HEK293T (cell line): ENCODE measurements around the gene NHLH1.

Source experiments
- CTCF ChIA-PET: fragments of 350-600 bp; formaldehyde crosslinking; extraction: SDS; loops from one replicate; lab custom pipeline; 2021; ENCODE audit warnings: antibody characterized with exemption, inconsistent platforms; lab: Yijun Ruan, JAX
- POLR2A ChIA-PET: fragments of 350-600 bp; formaldehyde crosslinking; extraction: SDS; loops from one replicate; lab custom pipeline; 2020; ENCODE audit warnings: antibody characterized with exemption, inconsistent platforms; lab: Yijun Ruan, JAX
- DNase-seq: peaks from one replicate; pipeline ENCODE4 v3.0.0; 2012; ENCODE audit warnings: mixed read lengths; ENCODE audit errors: extremely low spot score
- ARNT ChIP-seq: fragments of 450-650 bp; IDR thresholded peaks from 2 replicates; pipeline ENCODE4 v1.6.1; 2017; ENCODE audit warnings: mild to moderate bottlenecking
- BHLHE40 ChIP-seq: fragments of 450-650 bp; IDR thresholded peaks from 2 replicates; pipeline ENCODE4 v1.6.1; 2016; ENCODE audit warnings: mild to moderate bottlenecking, moderate library complexity, borderline replicate concordance
- CTBP1 ChIP-seq: fragments of 450-650 bp; IDR thresholded peaks from 2 replicates; pipeline ENCODE4 v1.6.1; 2016; ENCODE audit warnings: borderline replicate concordance
- ELF4 ChIP-seq: fragments of 450-650 bp; IDR thresholded peaks from 2 replicates; pipeline ENCODE4 v1.6.1; 2017; ENCODE audit warnings: antibody characterized with exemption
- FOXA1 ChIP-seq: fragments of 450-650 bp; IDR thresholded peaks from 2 replicates; pipeline ENCODE4 v1.6.1; 2016; ENCODE audit warnings: mild to moderate bottlenecking
- FOXK2 ChIP-seq: fragments of 450-650 bp; IDR thresholded peaks from 2 replicates; pipeline ENCODE4 v1.6.1; 2016; ENCODE audit warnings: mild to moderate bottlenecking
- FOXM1 ChIP-seq: fragments of 450-650 bp; IDR thresholded peaks from 2 replicates; pipeline ENCODE4 v1.6.1; 2017; ENCODE audit warnings: mild to moderate bottlenecking, borderline replicate concordance
- HDGF ChIP-seq: fragments of 450-650 bp; IDR thresholded peaks from 2 replicates; pipeline ENCODE4 v1.6.1; 2017; ENCODE audit warnings: antibody characterized with exemption, borderline replicate concordance
- L3MBTL2 ChIP-seq: fragments of 450-650 bp; conservative IDR thresholded peaks from 2 replicates; pipeline ENCODE4 v1.6.1; 2016; ENCODE audit warnings: mild to moderate bottlenecking
- LEF1 ChIP-seq: fragments of 450-650 bp; IDR thresholded peaks from 2 replicates; pipeline ENCODE4 v1.6.1; 2017; ENCODE audit warnings: mild to moderate bottlenecking, borderline replicate concordance
- NFRKB ChIP-seq: fragments of 450-650 bp; IDR thresholded peaks from 2 replicates; pipeline ENCODE4 v1.6.1; 2016; ENCODE audit warnings: mild to moderate bottlenecking, moderate library complexity
- SP1 ChIP-seq: fragments of 450-650 bp; IDR thresholded peaks from 2 replicates; pipeline ENCODE4 v1.6.1; 2017
- SUZ12 ChIP-seq: fragments of 450-650 bp; IDR thresholded peaks from 2 replicates; pipeline ENCODE4 v1.6.1; 2016; ENCODE audit warnings: mild to moderate bottlenecking
- TARDBP ChIP-seq: fragments of 450-650 bp; IDR thresholded peaks from 2 replicates; pipeline ENCODE4 v1.6.1; 2016
- ZNF384 ChIP-seq: fragments of 450-650 bp; IDR thresholded peaks from 2 replicates; pipeline ENCODE4 v1.6.1; 2016
- TF ChIP-seq, protein P1 (sequence below): fragments of 450-650 bp; IDR thresholded peaks from 2 replicates; pipeline ENCODE4 v1.6.1; 2016

NHLH1 gene

DNA sequence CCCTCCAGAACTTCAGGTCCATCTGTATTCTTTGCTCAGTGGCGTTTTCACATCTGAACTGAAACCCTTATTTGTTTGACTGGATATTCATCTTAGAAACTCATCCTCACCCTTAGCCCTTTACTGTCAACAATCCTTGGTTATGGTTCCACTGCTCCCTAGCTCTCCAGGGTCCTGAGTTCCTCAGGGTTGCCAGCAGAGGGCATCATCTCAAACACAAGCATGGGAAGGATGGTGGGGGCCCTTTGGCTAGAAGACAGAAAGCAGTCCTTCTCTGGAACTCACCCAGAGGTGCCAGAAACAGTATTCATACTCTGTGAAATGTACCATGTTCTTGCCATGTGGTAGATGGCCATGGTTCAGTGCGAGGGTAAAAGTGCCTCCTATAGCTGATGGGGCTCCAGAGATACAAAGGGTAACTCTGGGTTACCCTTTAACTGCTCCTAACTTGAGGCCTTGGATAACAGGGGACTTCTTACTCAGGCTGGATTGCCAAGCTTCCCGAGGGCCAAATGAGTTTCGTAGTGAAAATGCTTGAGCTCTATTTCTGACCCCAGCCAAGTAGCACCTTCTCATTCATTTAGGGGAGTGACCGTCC is 12.4 kb upstream of the NHLH1 start:
- ChIA-PET CTCF (interaction anchor here (0.7 to 5.5 kb wide), 4 partner anchors 21 to 185 kb away, joined by 3 to 45 read pairs (median 5); no protein-coding TSS in a partner anchor), POLR2A (interaction anchor here (1.4 to 2.3 kb wide), 2 partner anchors 8 to 20 kb away, joined by 3 to 11 read pairs; no protein-coding TSS in a partner anchor)
- peak; percentile 70 for DNase-seq
- no peak for TF ChIP-seq SP1
- no peak for TF ChIP-seq HDGF
- no peak for TF ChIP-seq LEF1
- TF ChIP-seq L3MBTL2: no peak
- no peak for TF ChIP-seq ELF4
- no peak for TF ChIP-seq BHLHE40
- TF ChIP-seq ARNT: no peak
- TF ChIP-seq FOXM1: no peak
- no peak for TF ChIP-seq ZNF384
- no peak for TF ChIP-seq FOXK2

GRCh38 chr1:160357286-160358002 is 9.4 kb upstream of the NHLH1 start:
- CTCF ChIA-PET: no interaction called here
- no peak for TF ChIP-seq ZNF384
- no peak for TF ChIP-seq FOXM1

DNA sequence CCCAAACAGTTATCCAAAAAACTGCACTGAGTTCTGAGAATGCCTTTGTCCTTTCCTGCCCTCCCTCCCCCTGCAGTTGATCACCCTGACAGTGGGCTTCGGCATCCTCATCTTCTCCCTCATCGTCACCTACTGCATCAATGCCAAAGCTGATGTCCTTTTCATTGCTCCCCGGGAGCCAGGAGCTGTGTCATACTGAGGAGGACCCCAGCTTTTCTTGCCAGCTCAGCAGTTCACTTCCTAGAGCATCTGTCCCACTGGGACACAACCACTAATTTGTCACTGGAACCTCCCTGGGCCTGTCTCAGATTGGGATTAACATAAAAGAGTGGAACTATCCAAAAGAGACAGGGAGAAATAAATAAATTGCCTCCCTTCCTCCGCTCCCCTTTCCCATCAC is 8.8 kb upstream of the NHLH1 start:
- POLR2A ChIA-PET: no interaction called here
- no peak for DNase-seq
- CTCF ChIA-PET: interaction anchor here (1.4 kb wide), 1 partner anchor 18 kb away, joined by 4 read pairs; no protein-coding TSS in a partner anchor
- TF ChIP-seq BHLHE40: no peak
- TF ChIP-seq ARNT: no peak
- TF ChIP-seq HDGF: no peak
- no peak for TF ChIP-seq FOXA1

More at GRCh38 chr1:160357286-160358002, 9.4 kb upstream of the NHLH1 start:
- DNase-seq: no peak
- POLR2A ChIA-PET: interaction anchor here (0.8 kb wide), 1 partner anchor 9 kb away, joined by 4 read pairs; no protein-coding TSS in a partner anchor

DNA sequence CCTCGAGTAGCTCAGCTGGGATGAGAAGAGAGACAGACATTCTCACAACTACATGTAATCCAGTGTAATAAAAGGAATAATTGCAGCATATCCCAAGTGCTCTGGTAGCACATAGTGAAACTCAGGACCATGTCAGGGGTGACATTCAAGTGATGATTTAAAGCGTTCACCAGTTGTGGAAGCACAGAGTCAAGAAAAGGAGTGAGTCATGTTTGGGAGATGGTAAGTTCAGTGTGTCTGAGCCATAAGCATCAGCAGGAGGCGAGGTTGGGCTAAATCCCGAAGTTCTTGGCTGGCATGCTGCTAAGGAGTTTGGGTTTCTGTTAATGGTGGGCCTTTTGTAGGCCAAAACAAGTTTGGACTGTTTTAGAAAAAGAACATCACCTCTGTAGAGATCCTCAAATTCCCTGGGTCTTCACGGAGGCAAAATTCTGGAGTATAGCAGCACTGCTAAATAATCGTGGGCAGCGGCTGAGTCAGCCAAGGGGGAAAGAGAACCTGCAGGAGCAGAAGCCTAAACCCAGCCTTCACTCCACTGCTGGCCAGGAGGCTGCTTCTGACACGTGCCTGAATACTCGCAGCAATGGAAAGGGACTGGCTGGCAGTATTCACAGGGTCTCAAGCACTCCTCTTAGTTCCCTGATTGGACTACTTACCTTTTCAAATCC is 7.2 kb upstream of the NHLH1 start:
- ChIA-PET POLR2A (no interaction called here), CTCF (interaction anchor here (1.4 kb wide), 1 partner anchor 17 kb away, joined by 4 read pairs; no protein-coding TSS in a partner anchor)
- no peak for DNase-seq
- no peak for TF ChIP-seq L3MBTL2
- no peak for TF ChIP-seq NFRKB
- TF ChIP-seq CTBP1: no peak
- TF ChIP-seq FOXK2: no peak
- no peak for TF ChIP-seq ARNT
- TF ChIP-seq HDGF: no peak
- TF ChIP-seq SP1: no peak
- TF ChIP-seq, protein P1, sequence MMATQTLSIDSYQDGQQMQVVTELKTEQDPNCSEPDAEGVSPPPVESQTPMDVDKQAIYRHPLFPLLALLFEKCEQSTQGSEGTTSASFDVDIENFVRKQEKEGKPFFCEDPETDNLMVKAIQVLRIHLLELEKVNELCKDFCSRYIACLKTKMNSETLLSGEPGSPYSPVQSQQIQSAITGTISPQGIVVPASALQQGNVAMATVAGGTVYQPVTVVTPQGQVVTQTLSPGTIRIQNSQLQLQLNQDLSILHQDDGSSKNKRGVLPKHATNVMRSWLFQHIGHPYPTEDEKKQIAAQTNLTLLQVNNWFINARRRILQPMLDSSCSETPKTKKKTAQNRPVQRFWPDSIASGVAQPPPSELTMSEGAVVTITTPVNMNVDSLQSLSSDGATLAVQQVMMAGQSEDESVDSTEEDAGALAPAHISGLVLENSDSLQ: 0 out of 2 replicates have a peak, but pooled peaks have one; percentile 8

- CTCF ChIA-PET: no interaction called here
Observed at GRCh38 chr1:160360227-160360695, 6.6 kb upstream of the NHLH1 start.

DNA sequence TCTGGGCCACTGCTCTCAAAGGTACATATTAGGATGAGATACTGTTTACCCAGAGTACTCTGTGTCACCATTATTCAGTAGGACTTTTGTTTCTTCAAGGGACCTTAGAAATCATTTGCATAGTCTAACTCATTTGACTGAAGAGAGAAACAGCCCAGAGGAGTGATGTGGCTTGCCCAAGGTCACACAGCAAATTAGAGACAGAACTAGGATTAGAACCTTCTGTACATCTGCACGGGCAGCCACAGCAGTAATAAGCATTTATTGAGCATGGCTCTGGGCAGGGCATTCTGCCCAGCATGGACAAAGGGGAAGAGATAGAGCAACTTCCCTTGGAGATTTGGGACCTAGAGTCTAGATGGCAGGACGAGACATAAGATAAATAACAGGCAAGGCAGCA is 5.7 kb upstream of the NHLH1 start:
- CTCF ChIA-PET: interaction anchor here (3.7 kb wide), 1 partner anchor 16 kb away, joined by 20 read pairs; no protein-coding TSS in a partner anchor

More at GRCh38 chr1:160360227-160360695, 6.6 kb upstream of the NHLH1 start:
- DNase-seq: no peak
- POLR2A ChIA-PET: no interaction called here
- no peak for TF ChIP-seq SUZ12
- TF ChIP-seq ELF4: no peak
- no peak for TF ChIP-seq HDGF
- TF ChIP-seq FOXA1: no peak
- TF ChIP-seq FOXM1: no peak
- TF ChIP-seq L3MBTL2: no peak
- no peak for TF ChIP-seq BHLHE40
- TF ChIP-seq NFRKB: no peak

More for the DNA sequence above, 5.7 kb upstream of the NHLH1 start:
- DNase-seq: no peak
- TF ChIP-seq NFRKB (no peak), SP1 (no peak), FOXA1 (no peak), ZNF384 (no peak), HDGF (no peak), LEF1 (no peak), L3MBTL2 (no peak), SUZ12 (no peak), ARNT (no peak), CTBP1 (no peak), FOXK2 (no peak), ELF4 (no peak), TARDBP (no peak), FOXM1 (no peak), BHLHE40 (no peak)
- TF ChIP-seq, protein P1: no peak
- POLR2A ChIA-PET: interaction anchor here (2.5 kb wide), 1 partner anchor 8 kb away, joined by 11 read pairs; no protein-coding TSS in a partner anchor
